Gastrocnemius medialis (tissue), 4 donors: ENCODE results near the gene CACNA1S.
A peak's percentile ranks its signal among the peaks of the same experiment; 100 is the strongest.

Source experiments
- CTCF ChIP-seq, 5 experiments: fragments of 450-650 bp in 3 of 5; fragments of 200-600 bp in 2 of 5; sonication (generic) in 2 of 5; IDR thresholded peaks in 4 of 5; conservative IDR thresholded peaks in 1 of 5; 1 replicate in 4 of 5; 2 replicates in 1 of 5; pipeline ENCODE4 v1.5.1; 2016 to 2019; ENCODE audit warnings: antibody characterized with exemption in 5 of 5, mild to moderate bottlenecking in 3 of 5, moderate library complexity in 3 of 5
- POLR2A ChIP-seq, 2 donors: fragments of 450-650 bp; IDR thresholded peaks; one replicate each; pipeline ENCODE4 v1.6.1; 2017; ENCODE audit warnings: antibody characterized with exemption in 2 of 2, mild to moderate bottlenecking in 2 of 2, moderate library complexity in 2 of 2

DNA sequence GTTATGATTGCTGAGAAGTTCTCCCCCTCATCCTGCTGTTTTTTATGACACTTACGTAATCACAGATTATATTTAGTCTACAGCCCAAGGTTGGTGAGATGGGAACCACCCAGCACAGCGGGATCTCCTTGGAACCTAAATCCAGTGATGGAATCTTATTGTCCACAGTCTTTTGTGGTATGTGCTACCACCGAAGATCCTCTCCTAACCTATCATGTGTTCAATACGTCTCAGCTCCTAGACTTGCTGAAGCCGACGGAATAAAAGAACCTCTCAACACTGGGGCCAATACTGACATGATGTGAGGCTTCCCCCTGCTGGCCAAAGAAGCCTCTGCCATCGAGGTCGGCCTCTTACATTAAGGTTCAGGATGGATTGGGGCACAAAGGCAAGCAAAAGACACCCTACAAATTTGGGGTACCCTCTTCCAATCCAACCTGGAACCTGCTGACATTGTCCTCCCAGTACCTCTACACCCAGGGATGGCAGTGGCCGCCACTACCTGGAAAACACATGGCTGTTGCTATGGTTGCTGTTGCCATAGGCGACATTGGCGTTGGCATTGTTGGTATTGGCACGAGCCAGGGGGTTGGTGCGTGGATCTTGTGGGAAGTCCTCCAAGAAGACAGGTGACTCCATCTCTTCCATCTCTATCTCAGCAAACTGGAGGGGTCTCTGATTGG lies 69.3 kb downstream of the CACNA1S start:
- TF ChIP-seq CTCF (IDR thresholded peaks at IDR 0.05 in 4 of 5, conservative IDR thresholded peaks at IDR 0.05 in 1 of 5): peak; percentile 73 to 86 (median 82)
- TF ChIP-seq POLR2A (IDR thresholded peaks at IDR 0.05): no peak
